CD4-positive, alpha-beta T cell treated with Interleukin-6 for 4 hours (primary cell): ENCODE data around the gene ASIC4.

Experiments
- DNase-seq: peaks from one replicate; pipeline ENCODE4 v3.0.0-alpha.2; 2020; ENCODE audit warnings: mixed read lengths

Gene ASIC4, protein sequence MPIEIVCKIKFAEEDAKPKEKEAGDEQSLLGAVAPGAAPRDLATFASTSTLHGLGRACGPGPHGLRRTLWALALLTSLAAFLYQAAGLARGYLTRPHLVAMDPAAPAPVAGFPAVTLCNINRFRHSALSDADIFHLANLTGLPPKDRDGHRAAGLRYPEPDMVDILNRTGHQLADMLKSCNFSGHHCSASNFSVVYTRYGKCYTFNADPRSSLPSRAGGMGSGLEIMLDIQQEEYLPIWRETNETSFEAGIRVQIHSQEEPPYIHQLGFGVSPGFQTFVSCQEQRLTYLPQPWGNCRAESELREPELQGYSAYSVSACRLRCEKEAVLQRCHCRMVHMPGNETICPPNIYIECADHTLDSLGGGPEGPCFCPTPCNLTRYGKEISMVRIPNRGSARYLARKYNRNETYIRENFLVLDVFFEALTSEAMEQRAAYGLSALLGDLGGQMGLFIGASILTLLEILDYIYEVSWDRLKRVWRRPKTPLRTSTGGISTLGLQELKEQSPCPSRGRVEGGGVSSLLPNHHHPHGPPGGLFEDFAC

DNA sequence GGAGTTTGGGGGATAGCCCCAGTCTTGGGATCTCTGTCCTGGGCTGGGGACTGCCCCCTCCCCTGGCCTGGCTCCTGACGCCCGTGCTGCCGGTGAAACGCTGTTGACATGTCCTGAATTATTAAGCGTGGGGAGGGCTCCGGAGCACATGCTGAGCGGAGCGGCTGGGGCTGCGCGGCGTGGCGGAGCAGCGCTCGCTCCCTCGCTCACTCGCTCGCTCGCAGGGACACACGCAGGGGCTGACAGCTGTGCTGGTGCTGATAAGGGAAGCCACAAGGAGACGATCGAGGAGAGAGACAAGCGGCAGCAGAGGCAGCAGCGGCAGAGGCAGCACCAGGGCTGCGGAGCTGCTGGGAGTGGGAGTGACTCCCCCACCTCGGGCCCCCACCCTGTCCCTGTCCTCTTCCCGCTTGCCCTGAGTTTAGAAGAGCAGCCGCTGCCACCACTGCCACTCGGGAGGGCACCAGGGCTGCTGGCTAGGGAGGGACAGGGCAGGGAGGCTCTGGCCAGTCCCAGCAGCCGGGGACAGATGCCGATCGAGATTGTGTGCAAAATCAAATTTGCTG, at the start of gene ASIC4:
Gene ASIC4, plus strand, starts transcription at position 287 of the 566 bp plus-strand sequence. Its CDS starts 243 bp downstream, at position 530.
- DNase-seq, result no peak

DNA sequence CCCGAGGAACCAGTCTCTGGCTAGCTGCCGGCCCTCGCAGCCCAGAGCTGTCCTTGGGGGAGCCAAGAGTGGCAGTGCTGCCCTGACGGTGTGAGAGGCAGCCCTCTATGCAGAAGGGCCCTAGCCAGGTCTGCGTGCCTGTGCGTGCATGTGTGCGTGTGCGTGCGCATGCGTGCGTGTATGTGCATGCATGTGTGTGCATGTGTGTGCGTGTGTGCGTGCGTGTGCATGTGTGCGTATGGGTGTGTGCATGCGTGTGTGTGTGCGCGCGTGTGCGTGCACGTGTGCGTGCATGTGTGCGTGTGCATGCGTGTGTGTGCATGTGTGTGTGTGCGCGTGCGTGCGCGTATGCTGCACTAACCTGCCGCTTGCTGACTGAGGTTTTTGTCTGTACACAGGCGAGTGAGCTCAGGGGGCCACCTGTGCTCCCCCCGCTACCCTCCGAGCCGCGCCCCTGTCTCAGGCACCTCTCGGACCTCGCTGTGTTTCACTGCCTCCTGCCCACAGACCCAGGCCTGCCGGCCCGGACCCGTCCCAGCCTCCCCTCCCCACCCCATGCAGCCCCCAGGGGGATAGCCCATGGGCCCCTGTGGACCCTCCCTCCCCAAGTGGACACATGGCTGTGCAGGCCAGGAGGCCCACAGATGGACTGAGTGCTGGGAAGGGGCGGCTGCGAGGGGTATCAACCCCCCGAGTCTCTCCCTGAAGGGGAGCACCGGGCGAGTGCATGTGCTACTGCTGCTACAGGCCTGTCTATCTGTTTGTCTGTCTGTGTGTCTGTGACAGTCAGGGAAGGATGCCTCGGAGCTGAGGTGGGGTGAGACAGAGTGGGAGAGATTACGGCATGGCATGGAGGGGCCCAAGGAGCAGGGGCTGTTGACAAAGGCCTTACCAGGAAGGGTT, 48.4 kb upstream of the ASIC4 start:
- no peak for DNase-seq

DNA sequence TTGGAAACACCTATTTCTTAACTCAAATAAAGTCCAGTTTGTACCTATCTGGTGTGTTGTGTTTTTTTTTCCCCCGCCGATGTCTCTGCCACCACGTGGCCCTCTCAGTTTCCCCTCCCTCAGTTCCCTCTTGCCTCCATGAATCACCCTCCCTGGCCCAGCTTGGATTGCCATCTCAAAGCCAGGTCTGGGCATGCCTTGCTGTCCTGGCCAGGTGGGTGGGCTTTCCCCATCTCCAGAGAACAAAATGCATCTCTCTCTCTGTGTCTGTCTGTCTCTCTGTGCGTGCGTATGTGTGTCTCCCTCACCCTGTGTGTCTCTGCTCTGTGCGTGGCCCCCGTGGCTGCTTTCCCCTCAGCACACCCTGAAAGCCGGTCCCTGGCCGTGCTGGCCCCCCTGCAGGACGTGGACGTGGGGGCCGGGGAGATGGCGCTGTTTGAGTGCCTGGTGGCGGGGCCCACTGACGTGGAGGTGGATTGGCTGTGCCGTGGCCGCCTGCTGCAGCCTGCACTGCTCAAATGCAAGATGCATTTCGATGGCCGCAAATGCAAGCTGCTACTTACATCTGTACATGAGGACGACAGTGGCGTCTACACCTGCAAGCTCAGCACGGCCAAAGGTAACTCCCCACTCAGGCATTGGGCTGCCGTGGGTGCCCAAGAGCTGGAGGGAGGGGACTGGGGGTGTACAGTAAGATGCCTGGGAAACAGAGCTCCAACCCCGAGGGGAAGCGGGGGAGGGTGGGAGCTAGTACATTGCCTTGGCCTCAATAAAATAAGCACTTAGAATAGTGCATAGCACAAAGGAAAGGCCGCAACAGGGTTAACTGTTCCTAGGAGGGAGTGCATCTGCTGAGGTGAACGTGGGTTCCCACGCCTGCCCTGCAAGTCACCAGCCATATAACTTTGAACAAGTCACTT, 47.2 kb upstream of the ASIC4 start:
- no peak for DNase-seq

DNA sequence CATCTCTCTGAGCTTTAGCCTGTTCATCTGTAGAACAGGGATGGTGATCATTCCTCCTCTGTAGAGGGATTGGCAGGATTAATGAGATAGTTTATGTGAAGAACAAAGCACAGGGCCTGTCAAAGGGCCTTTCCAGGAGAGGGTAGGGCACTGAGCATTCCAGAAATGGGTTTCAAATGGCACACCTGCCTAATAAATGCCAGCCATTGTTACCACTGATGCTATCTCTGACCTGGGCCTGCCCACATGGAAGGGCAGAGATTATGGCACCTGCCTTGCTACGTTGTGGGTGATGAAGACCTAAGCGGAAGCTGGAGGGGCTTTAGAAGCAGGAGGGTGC, 46.6 kb upstream of the ASIC4 start:
- no peak for DNase-seq

DNA sequence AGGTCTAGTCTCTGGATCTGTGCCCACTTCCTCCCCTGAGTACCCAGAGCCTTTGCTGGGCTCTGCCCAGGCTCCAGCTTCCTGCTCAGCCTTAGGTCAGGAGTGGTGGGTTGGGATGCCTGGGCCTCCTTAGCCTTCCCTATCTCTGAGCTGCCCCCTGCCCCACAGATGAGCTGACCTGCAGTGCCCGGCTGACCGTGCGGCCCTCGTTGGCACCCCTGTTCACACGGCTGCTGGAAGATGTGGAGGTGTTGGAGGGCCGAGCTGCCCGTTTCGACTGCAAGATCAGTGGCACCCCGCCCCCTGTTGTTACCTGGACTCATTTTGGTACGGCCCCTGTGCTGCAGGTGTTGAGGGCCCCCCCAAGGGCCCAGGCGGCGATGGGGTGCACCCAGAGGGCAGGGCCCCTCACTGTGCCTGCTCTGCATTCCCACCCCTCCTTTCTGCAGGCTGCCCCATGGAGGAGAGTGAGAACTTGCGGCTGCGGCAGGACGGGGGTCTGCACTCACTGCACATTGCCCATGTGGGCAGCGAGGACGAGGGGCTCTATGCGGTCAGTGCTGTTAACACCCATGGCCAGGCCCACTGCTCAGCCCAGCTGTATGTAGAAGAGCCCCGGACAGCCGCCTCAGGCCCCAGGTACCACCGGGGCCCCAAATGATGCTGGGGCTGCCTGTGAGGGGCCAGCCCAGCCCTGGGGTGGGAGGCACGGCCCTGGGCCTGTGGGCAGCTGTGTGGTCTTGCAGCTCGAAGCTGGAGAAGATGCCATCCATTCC, 45.7 kb upstream of the ASIC4 start:
- no peak for DNase-seq

DNA sequence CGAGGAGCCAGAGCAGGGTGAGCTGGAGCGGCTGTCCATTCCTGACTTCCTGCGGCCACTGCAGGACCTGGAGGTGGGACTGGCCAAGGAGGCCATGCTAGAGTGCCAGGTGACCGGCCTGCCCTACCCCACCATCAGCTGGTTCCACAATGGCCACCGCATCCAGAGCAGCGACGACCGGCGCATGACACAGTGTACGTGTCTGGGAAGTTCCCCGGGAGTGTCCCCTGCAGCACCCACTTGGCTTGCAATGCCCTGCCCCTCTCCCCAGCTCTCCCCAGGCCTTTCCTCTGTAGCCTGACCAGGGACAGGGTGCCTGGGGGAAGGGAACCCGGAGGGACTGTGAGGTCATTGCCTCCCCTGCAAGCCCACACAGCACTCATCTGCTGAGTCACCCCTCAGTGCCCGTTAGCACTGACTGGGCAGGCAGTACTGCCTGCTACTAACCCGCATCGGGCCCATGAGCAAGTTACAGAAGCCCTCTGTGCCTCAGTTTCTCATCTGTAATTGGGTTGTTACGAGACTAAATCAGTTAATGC, 45.0 kb upstream of the ASIC4 start:
- no peak for DNase-seq

DNA sequence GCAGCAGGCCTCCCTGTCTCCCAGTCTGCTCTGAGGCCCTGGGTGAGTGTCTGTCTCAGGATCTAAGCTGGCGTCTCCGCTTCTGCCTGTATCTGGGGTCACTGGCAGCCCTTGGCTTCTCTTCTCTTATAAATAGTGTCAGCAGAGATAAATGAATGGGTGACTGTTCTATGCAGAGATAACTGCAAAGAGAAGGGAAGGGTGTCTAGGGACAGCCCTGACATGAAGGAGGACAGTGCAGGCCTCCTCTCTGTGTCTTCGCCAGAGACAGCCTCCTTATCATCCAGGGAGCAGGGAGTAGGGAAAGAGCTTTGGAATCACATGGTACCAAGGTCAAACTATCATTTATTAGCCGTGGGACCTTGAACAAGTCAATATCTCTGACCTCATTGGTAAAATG, 43.9 kb upstream of the ASIC4 start:
- no peak for DNase-seq

DNA sequence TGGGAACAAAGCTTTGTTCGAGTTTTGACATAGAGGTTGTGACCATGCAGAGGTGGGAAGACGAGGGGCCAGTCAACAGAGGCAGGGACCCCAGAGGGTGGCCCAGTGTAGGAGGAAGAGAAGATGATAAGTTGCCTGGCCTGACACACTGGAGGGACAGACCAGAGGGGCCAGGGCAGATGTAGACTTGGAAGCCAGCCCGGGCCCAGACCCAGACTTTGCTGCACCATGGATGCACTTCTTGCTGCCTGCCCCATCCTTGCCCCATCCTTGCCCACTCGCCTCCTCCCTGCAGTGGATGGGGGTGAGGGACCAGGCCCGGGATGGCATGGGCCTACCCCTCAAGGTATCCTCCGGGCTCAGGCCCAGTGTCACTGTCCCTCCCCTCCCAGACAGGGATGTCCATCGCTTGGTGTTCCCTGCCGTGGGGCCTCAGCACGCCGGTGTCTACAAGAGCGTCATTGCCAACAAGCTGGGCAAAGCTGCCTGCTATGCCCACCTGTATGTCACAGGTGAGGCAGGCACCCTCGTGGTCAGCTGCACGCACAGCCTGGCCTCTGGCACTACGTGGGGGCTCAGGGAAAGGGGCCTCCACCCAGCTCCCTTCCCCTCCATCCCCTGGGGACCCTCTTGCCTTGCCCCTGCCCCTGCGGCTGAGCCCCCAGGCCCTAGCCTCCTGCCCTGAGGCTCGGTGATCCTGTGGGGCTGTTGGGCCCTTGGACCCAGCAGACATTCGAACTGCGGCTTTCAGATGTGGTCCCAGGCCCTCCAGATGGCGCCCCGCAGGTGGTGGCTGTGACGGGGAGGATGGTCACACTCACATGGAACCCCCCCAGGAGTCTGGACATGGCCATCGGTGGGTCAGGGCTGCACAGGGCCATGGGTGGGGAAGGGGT, 42.6 kb upstream of the ASIC4 start:
- no peak for DNase-seq

DNA sequence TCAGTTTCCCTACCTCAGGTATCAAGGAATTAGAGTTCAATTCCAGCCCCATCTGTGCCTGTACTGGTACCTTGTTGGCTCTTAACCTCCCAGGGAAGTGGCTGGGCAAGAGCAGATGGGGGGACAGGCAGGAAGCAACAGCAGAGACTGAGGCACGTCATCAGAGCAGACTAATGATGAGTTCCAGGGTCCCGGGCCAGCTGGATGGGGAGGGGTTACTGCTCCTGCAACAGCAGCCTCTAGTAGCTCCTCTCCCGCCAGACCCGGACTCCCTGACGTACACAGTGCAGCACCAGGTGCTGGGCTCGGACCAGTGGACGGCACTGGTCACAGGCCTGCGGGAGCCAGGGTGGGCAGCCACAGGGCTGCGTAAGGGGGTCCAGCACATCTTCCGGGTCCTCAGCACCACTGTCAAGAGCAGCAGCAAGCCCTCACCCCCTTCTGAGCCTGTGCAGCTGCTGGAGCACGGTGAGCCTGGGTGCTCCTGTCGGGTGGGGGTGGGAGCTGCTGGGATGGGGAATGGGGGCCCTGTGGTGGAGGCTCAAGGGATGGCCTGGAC, 41.6 kb upstream of the ASIC4 start:
- no peak for DNase-seq

DNA sequence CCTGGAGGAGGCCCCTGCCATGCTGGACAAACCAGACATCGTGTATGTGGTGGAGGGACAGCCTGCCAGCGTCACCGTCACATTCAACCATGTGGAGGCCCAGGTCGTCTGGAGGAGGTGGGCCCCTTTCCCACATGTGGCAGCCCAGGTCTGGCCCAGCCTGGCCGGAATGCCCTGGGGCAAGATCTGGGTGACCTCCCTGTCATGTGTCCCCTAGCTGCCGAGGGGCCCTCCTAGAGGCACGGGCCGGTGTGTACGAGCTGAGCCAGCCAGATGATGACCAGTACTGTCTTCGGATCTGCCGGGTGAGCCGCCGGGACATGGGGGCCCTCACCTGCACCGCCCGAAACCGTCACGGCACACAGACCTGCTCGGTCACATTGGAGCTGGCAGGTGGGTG, 40.8 kb upstream of the ASIC4 start:
- DNase-seq, result no peak

DNA sequence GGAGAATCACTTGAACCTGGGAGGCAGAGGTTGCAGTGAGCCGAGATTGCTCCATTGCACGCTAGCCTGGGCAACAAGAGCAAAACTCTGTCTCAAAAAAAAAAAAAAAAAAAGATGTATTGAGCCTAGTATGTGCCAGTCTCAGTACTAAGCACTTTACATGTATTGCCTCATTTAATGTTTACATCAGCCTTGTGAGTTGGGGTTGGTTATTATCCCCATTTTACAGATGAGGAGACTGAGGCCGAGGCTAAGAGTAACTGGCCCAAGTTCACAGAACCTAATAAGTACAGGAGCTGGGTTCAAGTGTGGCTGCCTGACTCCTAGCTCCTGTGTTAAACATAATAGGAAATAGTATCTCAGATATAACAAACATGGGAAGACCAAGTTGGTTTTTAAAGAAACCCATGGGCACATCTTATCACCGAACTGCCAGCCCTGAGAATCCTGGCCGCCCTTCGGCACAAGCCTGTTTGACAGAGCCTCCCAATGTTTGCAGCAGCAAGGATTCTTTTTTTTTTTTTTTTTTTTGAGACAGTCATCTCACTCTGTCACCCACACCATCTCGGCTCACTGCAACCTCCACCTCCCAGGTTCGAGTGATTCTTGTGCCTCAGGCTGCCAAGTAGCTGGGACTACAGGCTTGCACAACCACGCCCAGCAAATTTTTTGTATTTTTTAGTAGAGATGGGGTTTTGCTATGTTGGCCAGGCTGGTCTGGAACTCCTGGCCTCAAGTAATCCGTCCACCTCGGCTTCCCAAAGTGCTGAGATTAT, 39.8 kb upstream of the ASIC4 start:
- DNase-seq, result no peak

DNA sequence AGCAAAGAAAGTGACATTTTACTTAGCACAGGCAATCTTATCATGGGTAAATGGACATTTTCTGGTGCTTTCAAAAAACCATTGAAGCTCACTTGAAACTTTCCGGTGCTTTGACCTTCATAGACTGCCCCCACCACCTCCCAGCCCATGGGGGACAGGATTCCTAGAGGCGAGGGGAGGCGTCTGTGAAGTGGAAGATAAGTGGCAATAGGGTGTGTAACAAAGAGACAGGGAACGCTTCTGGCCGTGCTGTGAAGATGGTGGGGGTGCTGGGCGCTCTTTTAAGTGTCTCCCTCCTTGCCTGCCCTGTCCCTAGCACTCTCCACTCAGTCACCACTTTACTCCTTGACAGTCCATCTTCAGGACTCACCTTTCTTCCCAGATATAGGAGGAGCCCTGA, 39.0 kb upstream of the ASIC4 start:
- no peak for DNase-seq

DNA sequence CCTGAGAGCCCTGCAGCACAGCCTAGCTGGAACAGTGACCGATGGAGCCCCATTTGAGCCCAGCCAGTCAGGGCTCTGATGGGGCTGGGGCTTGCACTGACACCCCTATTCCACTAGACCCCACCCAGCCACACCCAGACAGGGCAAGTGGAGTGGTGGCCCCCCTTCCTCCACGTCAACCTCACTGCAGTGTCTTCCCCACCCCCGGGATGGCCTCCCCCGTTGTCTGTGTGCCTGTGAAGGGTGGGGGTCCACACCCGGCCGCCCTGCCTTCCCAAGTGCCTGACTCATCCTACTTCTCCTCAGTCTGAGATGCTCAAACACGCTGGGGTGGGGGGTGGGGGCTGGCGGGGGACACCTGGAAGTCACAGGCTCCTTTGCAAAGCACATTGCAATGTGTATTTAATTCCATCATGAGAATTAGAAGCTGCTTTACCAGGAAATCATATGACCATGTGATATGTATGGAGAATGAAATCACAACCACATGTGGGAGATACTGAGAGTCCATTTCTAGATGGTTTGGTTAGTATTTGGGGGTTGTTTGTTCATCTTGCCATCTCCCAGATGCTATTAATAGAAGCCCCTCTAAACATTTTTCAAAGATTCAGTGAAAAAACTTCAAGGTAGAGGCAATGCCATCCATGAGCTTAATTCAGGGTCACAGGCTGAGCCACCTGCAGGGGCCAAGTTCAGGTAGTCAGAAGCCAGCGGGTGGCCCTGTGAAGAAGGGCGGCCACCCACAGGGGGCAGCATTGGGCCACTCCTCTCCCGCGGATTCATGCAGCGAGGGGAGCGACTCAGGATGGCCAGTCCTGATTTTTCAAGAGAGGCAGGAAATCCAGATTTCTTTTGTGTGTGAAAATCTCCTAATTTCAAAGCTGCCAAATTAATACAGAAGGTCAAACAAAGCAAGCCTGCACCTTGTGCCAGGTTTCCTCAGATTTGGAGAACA, 38.3 kb upstream of the ASIC4 start:
- DNase-seq, result peak; percentile 69

DNA sequence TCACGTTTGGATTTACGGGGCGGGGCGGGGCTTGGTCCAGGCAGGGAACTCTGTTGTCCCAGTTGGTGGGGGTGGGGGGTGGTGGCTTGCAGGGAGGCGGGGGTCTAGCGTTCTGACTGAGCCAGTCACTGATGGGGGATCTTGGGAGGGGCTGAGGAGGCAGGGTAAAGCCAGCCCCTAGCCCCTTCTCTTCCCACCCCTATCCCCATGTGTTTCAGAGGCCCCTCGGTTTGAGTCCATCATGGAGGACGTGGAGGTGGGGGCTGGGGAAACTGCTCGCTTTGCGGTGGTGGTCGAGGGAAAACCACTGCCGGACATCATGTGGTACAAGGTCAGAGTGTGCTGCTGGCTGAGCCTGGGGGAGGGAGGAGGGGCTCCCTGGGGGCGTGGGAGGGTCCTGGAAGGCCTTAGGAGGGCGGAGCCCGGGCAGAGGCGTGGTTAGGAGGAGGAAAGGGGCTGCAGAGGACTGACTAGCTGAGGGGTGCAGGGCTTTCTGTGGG, 37.6 kb upstream of the ASIC4 start:
- no peak for DNase-seq

DNA sequence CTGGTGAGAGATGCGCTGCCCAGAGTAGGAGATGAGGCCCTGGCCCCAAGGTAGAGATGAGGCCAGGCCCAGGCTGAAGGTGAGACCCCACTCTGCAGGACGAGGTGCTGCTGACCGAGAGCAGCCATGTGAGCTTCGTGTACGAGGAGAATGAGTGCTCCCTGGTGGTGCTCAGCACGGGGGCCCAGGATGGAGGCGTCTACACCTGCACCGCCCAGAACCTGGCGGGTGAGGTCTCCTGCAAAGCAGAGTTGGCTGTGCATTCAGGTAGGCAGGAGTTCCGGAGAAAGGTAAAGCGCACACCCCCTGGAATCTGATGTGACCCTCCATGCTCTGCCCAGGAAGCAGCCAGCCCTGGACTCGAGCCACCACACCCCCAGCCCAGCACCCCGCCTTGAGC, 37.1 kb upstream of the ASIC4 start:
- no peak for DNase-seq

DNA sequence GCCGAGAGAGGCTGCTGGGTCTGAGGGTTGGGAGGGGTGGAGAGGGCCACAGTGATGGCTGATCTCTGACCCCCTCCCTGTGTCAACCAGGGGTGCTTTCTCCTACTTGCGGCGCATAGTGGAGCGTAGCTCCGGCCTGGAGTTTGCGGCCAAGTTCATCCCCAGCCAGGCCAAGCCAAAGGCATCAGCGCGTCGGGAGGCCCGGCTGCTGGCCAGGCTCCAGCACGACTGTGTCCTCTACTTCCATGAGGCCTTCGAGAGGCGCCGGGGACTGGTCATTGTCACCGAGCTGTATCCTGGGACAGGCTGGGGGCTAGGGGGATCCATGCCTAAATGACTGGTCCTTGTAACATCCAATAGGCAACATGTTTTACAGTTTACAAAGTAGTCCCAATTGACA, 36.5 kb upstream of the ASIC4 start:
- no peak for DNase-seq

DNA sequence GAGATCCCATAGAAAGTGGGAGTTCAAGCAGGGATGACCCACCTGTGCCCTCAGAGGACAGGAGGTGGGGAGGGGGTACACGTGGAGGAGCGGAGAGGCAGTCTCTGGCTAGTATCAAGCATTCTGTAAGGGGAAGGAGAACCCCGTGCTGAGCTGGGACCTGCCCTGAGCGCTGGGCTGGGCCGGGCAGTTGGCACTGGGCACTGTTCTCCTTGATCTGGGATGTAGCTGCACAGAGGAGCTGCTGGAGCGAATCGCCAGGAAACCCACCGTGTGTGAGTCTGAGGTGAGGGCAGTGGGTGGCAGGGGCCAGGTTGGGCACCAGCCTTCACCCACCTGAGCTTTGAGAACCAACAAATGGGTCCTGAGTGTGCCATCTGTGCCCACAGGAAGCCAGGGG, 35.4 kb upstream of the ASIC4 start:
- no peak for DNase-seq

DNA sequence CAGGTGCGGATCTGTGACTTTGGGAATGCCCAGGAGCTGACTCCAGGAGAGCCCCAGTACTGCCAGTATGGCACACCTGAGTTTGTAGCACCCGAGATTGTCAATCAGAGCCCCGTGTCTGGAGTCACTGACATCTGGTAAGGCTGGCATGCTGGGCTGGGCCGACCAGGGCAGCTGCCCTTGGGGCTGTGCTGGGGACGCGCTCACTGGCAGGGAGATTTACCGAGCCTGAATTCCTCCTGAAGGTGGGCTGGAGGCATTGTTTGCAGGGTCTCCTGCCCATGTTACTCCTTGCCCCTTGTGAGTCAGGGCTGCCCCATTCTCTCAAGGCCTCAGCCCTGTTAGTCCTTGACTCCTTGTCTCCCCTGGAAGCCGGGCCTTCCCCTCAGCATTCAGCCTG, 34.3 kb upstream of the ASIC4 start:
- no peak for DNase-seq
